IMR-90 (cell line): ENCODE results near the gene CD38. TPM values are rescaled to one million over a fixed set of nuclear protein-coding genes. Genes with fewer than 3 reads are reported as not detected.

Experiments used
- ATAC-seq: fragments of 200-7000 bp; cut with Tn5 transposase; 2 replicates; pipeline ENCODE4 v1.9.1; 2020; ENCODE audit warnings: low read depth, mild to moderate bottlenecking, moderate library complexity
- BruUV-seq: library from RNA; stranded (reverse); fragments of 400-500 nt; replicated peaks from 2 replicates; lab custom pipeline; 2021; lab: Mats Ljungman, UMichigan
- CTCF ChIA-PET: fragments of 300-600 bp; formaldehyde crosslinking; extraction: SDS; loops from one replicate; lab custom pipeline; 2021; ENCODE audit warnings: antibody characterized with exemption; lab: Yijun Ruan, JAX
- POLR2A ChIA-PET: fragments of 300-600 bp; sonication (Branson Sonifier 250); formaldehyde crosslinking; loops from one replicate; lab custom pipeline; 2022; ENCODE audit warnings: antibody characterized with exemption; ENCODE audit not compliant: unreplicated experiment; lab: Charles Lee
- DNase-seq: peaks from one replicate; pipeline ENCODE4 v3.0.0; 2013
- H2AFZ ChIP-seq: replicated peaks from 2 replicates; pipeline ENCODE3; 2013; ENCODE audit warnings: low read length, mild to moderate bottlenecking; ENCODE audit not compliant: poor library complexity
- H2AK5ac ChIP-seq: 2 replicates; pipeline ENCODE4 v1.6.1; 2013; ENCODE audit warnings: low read depth, low read length, inconsistent platforms
- H2AK9ac ChIP-seq: replicated peaks from 2 replicates; pipeline ENCODE3; 2013; ENCODE audit warnings: mild to moderate bottlenecking, low read depth, low read length, moderate library complexity; ENCODE audit not compliant: poor library complexity
- H2BK120ac ChIP-seq: 2 replicates; pipeline ENCODE4 v1.6.1; 2013; ENCODE audit warnings: low read depth, low read length, inconsistent platforms
- H2BK15ac ChIP-seq: 3 replicates; pipeline ENCODE4 v1.6.1; 2013; ENCODE audit warnings: low read depth, low read length, inconsistent platforms
- H2BK20ac ChIP-seq: 2 replicates; pipeline ENCODE4 v1.6.1; 2013; ENCODE audit warnings: low read depth, mild to moderate bottlenecking, inconsistent platforms, low read length, moderate library complexity
- H2BK5ac ChIP-seq: 2 replicates; pipeline ENCODE4 v1.6.1; 2013; ENCODE audit warnings: mild to moderate bottlenecking, low read depth, low read length, inconsistent platforms; ENCODE audit not compliant: poor library complexity, severe bottlenecking
- H3K14ac ChIP-seq: replicated peaks from 2 replicates; pipeline ENCODE4 v1.6.1; 2013; ENCODE audit warnings: low read depth, low read length, inconsistent platforms
- H3K18ac ChIP-seq: 2 replicates; pipeline ENCODE4 v1.6.1; 2013; ENCODE audit warnings: low read depth, low read length, control low read depth
- H3K23ac ChIP-seq: 2 replicates; pipeline ENCODE4 v1.6.1; 2013; ENCODE audit warnings: low read depth, low read length, inconsistent platforms
- H3K27ac ChIP-seq: 2 replicates; pipeline ENCODE4 v1.5.1; 2013; ENCODE audit warnings: mild to moderate bottlenecking, control low read depth, low read length; ENCODE audit not compliant: insufficient read depth
- H3K27me3 ChIP-seq: 2 replicates; pipeline ENCODE4 v1.6.1; 2013; ENCODE audit warnings: low read length; ENCODE audit not compliant: control insufficient read depth, insufficient read depth
- H3K36me3 ChIP-seq: 2 replicates; pipeline ENCODE4 v1.6.1; 2013; ENCODE audit warnings: low read length, mixed read lengths; ENCODE audit not compliant: control insufficient read depth, insufficient read depth
- H3K4ac ChIP-seq: 2 replicates; pipeline ENCODE4 v1.6.1; 2013; ENCODE audit warnings: low read depth, low read length, inconsistent platforms
- H3K4me1 ChIP-seq: 2 replicates; pipeline ENCODE4 v1.6.1; 2013; ENCODE audit warnings: low read length, mixed read lengths; ENCODE audit not compliant: control insufficient read depth, insufficient read depth
- H3K4me2 ChIP-seq: 2 replicates; pipeline ENCODE4 v1.6.1; 2013; ENCODE audit warnings: low read depth, mild to moderate bottlenecking, control low read depth, low read length, moderate library complexity
- H3K4me3 ChIP-seq: 2 replicates; pipeline ENCODE4 v1.5.1; 2013; ENCODE audit warnings: low read depth, mild to moderate bottlenecking, control low read depth, low read length, moderate library complexity; ENCODE audit not compliant: insufficient read depth
- H3K56ac ChIP-seq: 2 replicates; pipeline ENCODE4 v1.6.1; 2013; ENCODE audit warnings: low read length, inconsistent platforms; ENCODE audit not compliant: insufficient read depth; ENCODE audit errors: extremely low read depth
- H3K79me1 ChIP-seq, 2 experiments: 2 replicates each; pipeline ENCODE4 v1.6.1; 2013; ENCODE audit warnings: low read length in 2 of 2, inconsistent platforms in 1 of 2, low read depth in 1 of 2
- H3K9ac ChIP-seq: 2 replicates; pipeline ENCODE4 v1.6.1; 2013; ENCODE audit warnings: low read depth, low read length, control low read depth
- H3K9me1 ChIP-seq: 2 replicates; pipeline ENCODE4 v1.6.1; 2013; ENCODE audit warnings: low read length, inconsistent platforms; ENCODE audit not compliant: insufficient read depth
- H3K9me3 ChIP-seq: 2 replicates; pipeline ENCODE4 v1.6.1; 2013; ENCODE audit warnings: low read length; ENCODE audit not compliant: control insufficient read depth, insufficient read depth
- H4K20me1 ChIP-seq: 2 replicates; pipeline ENCODE4 v1.6.1; 2013; ENCODE audit warnings: low read length, inconsistent platforms; ENCODE audit not compliant: insufficient read depth
- H4K5ac ChIP-seq: 2 replicates; pipeline ENCODE4 v1.6.1; 2013; ENCODE audit warnings: mild to moderate bottlenecking, low read depth, low read length, control low read depth
- H4K8ac ChIP-seq, 2 experiments: 2 replicates each; pipeline ENCODE4 v1.6.1; 2013; ENCODE audit warnings: low read depth in 2 of 2, low read length in 2 of 2, control low read depth in 1 of 2, inconsistent platforms in 1 of 2
- H4K91ac ChIP-seq: 2 replicates; pipeline ENCODE4 v1.6.1; 2013; ENCODE audit warnings: low read depth, low read length, inconsistent platforms; ENCODE audit not compliant: insufficient read depth
- BHLHE40 ChIP-seq: fragments of 150-350 bp; IDR thresholded peaks from 2 replicates; pipeline ENCODE4 v1.6.1; 2016; ENCODE audit warnings: mild to moderate bottlenecking, low read depth, low read length
- CEBPB ChIP-seq: IDR thresholded peaks from 2 replicates; pipeline ENCODE4 v1.6.1; 2012; ENCODE audit warnings: low read depth, low read length, improper control_type of control experiment
- CHD1 ChIP-seq: IDR thresholded peaks from 2 replicates; pipeline ENCODE4 v1.6.1; 2012; ENCODE audit warnings: low read depth, low read length, improper control_type of control experiment
- CTCF ChIP-seq: conservative IDR thresholded peaks from 2 replicates; pipeline ENCODE4 v1.5.1; 2012; ENCODE audit warnings: mild to moderate bottlenecking, low read depth, low read length, improper control_type of control experiment
- ELK1 ChIP-seq: fragments of 150-350 bp; IDR thresholded peaks from 2 replicates; pipeline ENCODE4 v1.6.1; 2016; ENCODE audit warnings: low read depth, mild to moderate bottlenecking, low read length, moderate library complexity, borderline replicate concordance
- FOS ChIP-seq: fragments of 150-350 bp; IDR thresholded peaks from 2 replicates; pipeline ENCODE4 v1.6.1; 2016; ENCODE audit warnings: low read depth, low read length
- MAFK ChIP-seq: IDR thresholded peaks from 2 replicates; pipeline ENCODE4 v1.6.1; 2012; ENCODE audit warnings: low read depth, low read length, improper control_type of control experiment
- MAZ ChIP-seq: IDR thresholded peaks from 2 replicates; pipeline ENCODE4 v1.6.1; 2012; ENCODE audit warnings: low read depth, mild to moderate bottlenecking, low read length, improper control_type of control experiment, moderate library complexity, borderline replicate concordance
- MXI1 ChIP-seq: IDR thresholded peaks from 2 replicates; pipeline ENCODE4 v1.6.1; 2012; ENCODE audit warnings: low read depth, mild to moderate bottlenecking, low read length, moderate library complexity, borderline replicate concordance
- NFE2L2 ChIP-seq: fragments of 150-350 bp; IDR thresholded peaks from 2 replicates; pipeline ENCODE4 v1.6.1; 2016; ENCODE audit warnings: low read depth, mild to moderate bottlenecking, low read length
- POLR2A ChIP-seq: IDR thresholded peaks from 2 replicates; pipeline ENCODE4 v1.6.1; 2012; ENCODE audit warnings: mild to moderate bottlenecking, low read depth, low read length
- RAD21 ChIP-seq: IDR thresholded peaks from 2 replicates; pipeline ENCODE4 v1.6.1; 2012; ENCODE audit warnings: low read length, improper control_type of control experiment
- RCOR1 ChIP-seq: IDR thresholded peaks from 2 replicates; pipeline ENCODE4 v1.6.1; 2012; ENCODE audit warnings: mild to moderate bottlenecking, low read length, improper control_type of control experiment; ENCODE audit not compliant: insufficient replicate concordance
- RFX5 ChIP-seq: IDR thresholded peaks from 2 replicates; pipeline ENCODE4 v1.8.0; 2012; ENCODE audit warnings: low read depth, mild to moderate bottlenecking, low read length, moderate library complexity
- SMC3 ChIP-seq: fragments of 150-350 bp; IDR thresholded peaks from 2 replicates; pipeline ENCODE4 v1.6.1; 2016; ENCODE audit warnings: low read depth, mild to moderate bottlenecking, antibody characterized with exemption, low read length, moderate library complexity
- USF2 ChIP-seq: fragments of 150-350 bp; IDR thresholded peaks from 2 replicates; pipeline ENCODE4 v1.6.1; 2017; ENCODE audit warnings: mild to moderate bottlenecking, antibody characterized with exemption, low read length, low read depth
- WGBS, 2 experiments: methylation state at CpG; one replicate each; pipeline versions ENCODE4 v1.1.5 to v1.1.7; 2013; ENCODE audit warnings: missing lambda C conversion rate in 2 of 2; ENCODE audit not compliant: insufficient read length in 1 of 2; ENCODE audit errors: extremely low coverage in 2 of 2; 5-methylcytosine and 5-hydroxymethylcytosine counted together
- dilution Hi-C: fragments of 300-500 bp; cut with HindIII; formaldehyde crosslinking; loops from one replicate; pipeline ENCODE4 v1.14.3; 2018; ENCODE audit warnings: low sequenced_read_pairs; ENCODE audit not compliant: unreplicated experiment
- in situ Hi-C: fragments of 300-500 bp; cut with MboI; formaldehyde crosslinking; loops from 3 replicates; pipeline ENCODE4 v1.14.3; 2019; ENCODE audit warnings: low sequenced_read_pairs, inconsistent platforms, mixed read lengths
- intact Hi-C: fragments of 100-400 bp; cut with micrococcal nuclease; formaldehyde crosslinking; loops from 2 replicates; pipeline ENCODE4 v1.10.0; 2022
- polyA plus RNA-seq, 3 experiments: library from polyadenylated mRNA; depleted of rRNA; stranded (reverse); fragments of >200 nt; gene quantifications; 2 replicates each; pipeline ENCODE4 v1.2.3, GENCODE V29; 2012; ENCODE audit warnings: low replicate concordance in 1 of 3
- total RNA-seq: library from RNA; depleted of rRNA; stranded (reverse); fragments of >200 nt; gene quantifications from 2 replicates; pipeline ENCODE4 v1.2.3, GENCODE V29; 2012

Gene CD38
- total and polyA plus RNA-seq, 2 of the 4 experiments (the other 2 are of a cell fraction): not detected

GRCh38 chr4:15868111-15868510, 90.0 kb downstream of the CD38 start:
- Histone ChIP-seq H3K56ac (no peak overlapping the region), H2BK5ac (no peak overlapping the region), H4K5ac (no peak overlapping the region), H4K8ac (no peak overlapping the region), H2AFZ (no peak overlapping the region), H2BK120ac (no peak overlapping the region), H3K4ac (no peak overlapping the region), H2BK15ac (no peak overlapping the region), H3K23ac (no peak overlapping the region), H4K20me1 (no peaks in the 10 kb centered on the region), H3K9ac (no peak overlapping the region), H3K79me1 (no peaks in the 10 kb centered on the region), H3K9me1 (no peaks in the 10 kb centered on the region), H2BK20ac (no peak overlapping the region), H2AK9ac (no peak overlapping the region), H3K4me1 (no peaks in the 10 kb centered on the region), H4K91ac (no peak overlapping the region), H3K27ac (no peak overlapping the region), H3K4me3 (no peak overlapping the region), H3K4me2 (no peak overlapping the region), H3K14ac (no peak overlapping the region), H3K9me3 (no peaks in the 10 kb centered on the region), H3K18ac (no peak overlapping the region), H3K27me3 (peaks cover 10% of the 10 kb centered on the region; the same call in 1 of the 2 replicates), H2AK5ac (no peak overlapping the region), H3K36me3 (no peaks in the 10 kb centered on the region)
- dilution Hi-C loops: no loop called here
- TF ChIP-seq USF2 (no peak), CEBPB (no peak), MXI1 (no peak), SMC3 (no peak), RCOR1 (no peak), FOS (no peak), NFE2L2 (no peak), BHLHE40 (no peak), RFX5 (no peak), CHD1 (no peak), RAD21 (no peak), MAFK (no peak), POLR2A (no peak), CTCF (no peak), MAZ (no peak), ELK1 (no peak)
- WGBS, 2 experiments: no CpG with 5 or more reads among the region's 3 CpGs
- in situ Hi-C loops: no loop called here
- intact Hi-C loops: no loop called here
- ATAC-seq: no peak
- POLR2A ChIA-PET: no interaction called here
- DNase-seq: no peak
- no TSS peak for BruUV-seq
- CTCF ChIA-PET: no interaction called here
